NCI-H146 treated with DMSO at 0.1 percent for 48 hours (cell line): ENCODE results near the gene TCERG1L.
A peak's percentile ranks its signal among the peaks of the same experiment; 100 is the strongest.
"Not testable (repeated sequence)": the region's sequence is repeated elsewhere in the genome, so short reads cannot be mapped to it uniquely, and the experiment has no call there.

ENCODE experiments used
- DNase-seq: peaks from one replicate; lab custom pipeline; 2025; ENCODE audit not compliant: unreplicated experiment; lab: John Stamatoyannopoulos, UW

Gene TCERG1L

DNA sequence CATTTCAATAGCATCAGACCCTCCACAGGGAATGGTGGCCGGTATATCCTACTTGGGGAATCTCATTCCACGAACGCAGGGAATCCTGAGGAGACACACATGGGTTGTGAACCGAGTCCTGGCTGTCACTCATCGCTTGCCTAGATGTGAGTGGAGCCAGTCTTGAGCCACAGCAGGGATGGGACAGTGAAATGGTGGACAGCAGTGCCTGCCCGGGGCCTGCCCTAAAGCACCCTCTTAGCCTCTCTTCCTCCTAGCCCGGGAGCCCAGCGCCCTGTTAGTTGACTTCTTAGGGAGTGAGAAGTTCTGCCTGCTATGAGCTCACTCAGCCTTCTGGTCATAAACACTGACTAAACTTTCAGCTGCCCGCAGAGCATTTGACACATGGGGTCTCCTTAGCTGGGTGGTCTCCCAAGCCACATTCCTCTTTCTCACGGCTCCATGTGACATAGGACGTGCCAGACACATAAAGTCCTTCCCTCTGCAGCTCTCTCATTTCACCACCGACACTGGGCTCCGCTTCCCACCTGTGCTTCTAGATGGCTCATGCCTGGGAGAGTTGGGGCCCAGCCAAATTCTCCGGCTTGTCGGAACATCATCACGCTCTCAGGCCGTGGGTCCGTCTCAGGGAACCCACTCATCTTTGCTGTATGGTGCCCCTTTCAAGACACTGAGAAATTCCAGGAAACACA is 60.9 kb downstream of the TCERG1L start:
- no peak for DNase-seq

DNA sequence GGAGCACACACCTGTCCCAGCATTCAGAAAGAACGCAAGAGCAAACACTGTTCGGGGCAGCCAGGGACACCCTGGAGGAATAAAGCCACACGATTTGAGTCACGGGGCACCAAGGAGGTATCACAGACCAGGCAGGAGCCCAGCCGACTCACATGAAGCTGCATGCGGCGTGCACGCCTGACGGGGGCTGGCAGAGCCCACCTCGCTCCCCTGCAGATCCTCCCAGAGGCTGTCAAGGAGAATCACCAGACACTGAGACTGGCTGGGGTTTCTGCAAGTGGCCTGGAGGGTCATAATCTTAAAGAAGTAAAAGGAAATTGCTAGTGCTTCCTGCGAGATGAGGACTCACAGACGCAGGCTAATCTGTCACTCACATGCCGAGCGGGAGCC is 61.6 kb downstream of the TCERG1L start:
- no peak for DNase-seq

DNA sequence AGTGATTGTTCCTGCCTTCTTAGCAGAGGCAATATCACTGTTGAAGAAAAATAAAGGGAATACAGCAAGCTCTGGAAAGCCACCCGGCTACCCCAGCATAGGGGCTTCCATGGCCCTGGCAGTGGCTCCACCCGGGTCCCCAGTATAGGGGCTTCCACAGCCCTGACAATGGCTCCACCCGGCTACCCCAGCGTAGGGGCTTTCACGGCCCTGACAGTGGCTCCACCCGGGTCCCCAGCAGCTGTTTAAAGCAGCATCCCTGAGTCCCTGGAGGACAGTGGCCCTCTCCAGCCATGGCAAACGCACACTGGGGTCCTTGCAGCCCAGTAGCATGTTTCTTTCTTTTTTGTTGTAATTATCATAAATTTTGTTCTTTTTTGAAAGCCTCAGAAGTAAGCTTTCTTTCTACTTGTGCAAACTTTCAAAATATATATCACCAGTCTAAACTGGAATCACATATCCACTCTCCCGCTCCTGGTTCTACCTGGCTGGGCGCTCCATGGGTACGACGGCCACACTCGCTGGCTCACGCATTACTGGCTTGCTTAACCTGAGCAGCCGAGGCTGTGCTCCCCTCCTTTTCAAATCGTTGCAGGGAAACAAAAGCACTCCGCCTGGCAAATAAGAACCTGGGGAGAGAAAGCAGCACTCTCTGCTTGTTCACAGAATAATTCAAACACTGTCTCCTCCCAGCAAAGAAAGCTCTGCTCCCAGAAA is 62.1 kb downstream of the TCERG1L start:
- DNase-seq = peak; percentile 87

DNA sequence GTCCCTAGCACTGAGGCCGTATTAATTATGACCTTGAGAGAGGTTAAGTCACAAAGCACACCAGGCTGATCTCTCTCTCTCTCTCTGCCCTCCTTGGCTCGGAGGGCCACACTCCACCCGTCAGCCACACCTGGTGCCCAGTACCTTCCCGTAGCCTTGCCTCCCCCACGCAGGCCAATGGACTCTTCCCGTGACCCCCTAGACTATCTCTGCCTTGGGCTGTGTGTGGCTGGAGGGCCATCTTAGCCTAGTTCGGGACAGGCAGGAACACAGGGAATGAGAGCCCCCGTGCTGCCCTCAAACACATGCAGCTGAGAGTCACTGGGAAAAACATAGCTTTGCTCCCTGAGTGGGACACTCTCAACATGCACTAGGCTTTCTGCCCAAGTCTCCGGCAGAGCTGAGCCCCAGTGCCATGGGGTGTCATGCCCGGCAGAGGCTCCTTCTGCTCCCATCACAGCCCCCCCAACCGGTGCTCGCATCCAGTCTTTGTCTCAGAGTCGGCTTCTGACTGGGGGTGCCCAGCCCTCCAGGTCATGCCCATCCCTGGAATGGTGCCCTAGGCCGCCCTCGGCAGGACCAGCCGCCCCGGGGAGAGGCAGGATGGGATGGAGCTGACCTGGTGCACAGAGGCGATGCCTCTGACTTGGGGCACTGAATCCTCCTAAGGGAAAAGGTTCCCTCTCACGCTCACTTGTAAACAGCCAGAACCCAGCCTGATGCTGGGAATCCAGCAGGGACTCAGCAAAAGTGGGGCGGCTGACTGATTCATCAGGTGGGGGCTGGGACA is 63.0 kb downstream of the TCERG1L start:
- DNase-seq = no peak

DNA sequence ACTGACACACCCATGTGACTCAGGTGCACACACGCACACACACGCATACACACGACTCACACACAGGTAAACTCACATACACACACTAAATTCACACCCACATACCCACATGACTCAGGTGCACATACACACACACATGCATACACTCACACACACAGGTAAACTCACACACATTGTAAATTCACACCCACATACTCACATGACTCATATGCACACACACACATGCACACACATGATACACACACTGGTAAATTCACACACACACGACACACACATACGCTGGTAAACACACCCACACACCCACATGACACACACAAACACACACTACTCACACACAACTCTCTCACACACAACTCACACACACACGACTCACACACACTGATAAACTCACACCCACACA is 63.6 kb downstream of the TCERG1L start:
- no peak for DNase-seq

DNA sequence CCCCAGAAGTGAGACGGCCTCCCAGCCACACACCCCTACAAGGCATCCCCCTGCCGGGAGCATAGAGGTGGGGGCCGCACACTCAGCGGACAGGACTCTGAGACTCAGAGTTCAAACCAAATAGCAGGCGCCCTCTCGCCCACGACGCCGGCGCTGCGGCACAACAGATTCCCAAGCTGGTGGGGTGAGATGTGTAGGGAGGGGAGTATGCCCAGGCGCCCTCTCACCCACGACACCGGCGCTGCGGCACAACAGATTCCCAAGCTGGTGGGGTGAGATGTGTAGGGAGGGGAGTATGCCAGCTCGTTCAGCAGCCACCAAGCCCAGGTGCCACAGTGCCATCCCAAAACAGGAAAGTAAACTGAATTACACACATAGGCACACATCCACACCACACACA is 64.7 kb downstream of the TCERG1L start:
- DNase-seq = no peak

DNA sequence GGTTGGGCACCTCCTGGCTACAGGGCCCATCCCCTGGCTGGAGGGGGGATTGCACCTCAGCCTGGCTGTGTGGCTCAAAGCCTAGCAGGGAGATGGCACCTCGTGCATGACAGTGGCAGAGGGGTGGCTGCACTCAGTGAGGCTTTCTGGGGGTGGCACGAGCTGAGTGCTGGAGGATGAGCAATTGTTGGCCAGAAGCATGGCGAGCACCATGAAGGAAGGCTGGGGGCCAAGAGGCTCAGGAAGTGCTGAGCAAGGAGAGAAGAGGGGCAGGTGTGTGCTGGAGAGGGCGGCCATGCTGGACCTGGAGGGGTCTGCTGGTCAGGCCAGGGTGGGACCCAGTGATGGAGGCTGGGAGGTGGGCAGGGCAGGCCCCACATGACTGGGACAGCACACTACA is 65.4 kb downstream of the TCERG1L start:
- no peak for DNase-seq

DNA sequence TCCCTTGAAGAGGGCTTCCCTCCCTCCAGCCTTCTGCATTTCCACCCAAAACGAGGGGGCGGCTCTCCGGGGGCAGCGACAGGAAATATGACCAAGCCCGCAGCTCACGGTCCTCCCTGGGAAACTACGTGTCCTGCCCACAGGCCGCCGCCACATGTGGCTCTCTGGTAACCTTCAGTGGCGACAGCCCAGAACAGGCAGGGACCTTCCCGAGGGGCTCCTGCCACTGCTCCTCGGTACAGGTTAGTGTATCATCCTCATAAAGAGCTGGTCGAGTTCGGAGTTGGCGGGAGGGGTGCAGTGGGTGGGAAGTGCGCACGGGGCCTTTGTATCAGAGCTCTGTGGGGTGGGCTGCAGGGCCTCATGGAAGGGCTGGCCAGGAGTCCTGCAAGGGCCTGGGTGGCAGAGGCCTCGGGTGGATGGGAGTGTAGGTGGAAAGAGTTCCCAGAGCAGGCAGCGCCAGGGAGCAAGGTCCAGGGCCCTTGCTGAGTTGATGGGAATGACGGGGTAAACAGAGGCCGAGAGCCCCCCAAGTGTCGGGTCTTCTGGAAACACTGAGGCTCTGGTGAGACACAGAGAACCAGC is 66.0 kb downstream of the TCERG1L start:
- DNase-seq = no peak

DNA sequence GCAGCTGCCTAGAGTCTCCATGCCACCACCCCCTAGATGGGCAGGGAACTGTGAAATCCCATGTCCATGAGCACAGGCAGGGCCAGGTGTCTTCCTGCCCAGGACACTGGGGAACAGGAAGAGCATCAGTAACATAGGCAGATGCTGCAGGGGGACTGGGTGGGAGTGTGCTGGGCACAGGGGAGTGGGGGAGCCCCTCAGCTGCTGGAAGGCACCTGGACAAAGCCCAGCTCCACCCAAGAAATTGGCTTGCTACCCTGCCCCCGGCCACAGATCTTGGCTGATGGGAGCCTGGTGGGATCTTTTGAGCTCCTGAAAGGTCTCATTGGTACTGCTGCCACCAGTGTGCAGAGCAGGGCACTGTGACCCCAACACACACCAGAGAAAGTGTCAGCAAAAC is 66.7 kb downstream of the TCERG1L start:
- DNase-seq = no peak

DNA sequence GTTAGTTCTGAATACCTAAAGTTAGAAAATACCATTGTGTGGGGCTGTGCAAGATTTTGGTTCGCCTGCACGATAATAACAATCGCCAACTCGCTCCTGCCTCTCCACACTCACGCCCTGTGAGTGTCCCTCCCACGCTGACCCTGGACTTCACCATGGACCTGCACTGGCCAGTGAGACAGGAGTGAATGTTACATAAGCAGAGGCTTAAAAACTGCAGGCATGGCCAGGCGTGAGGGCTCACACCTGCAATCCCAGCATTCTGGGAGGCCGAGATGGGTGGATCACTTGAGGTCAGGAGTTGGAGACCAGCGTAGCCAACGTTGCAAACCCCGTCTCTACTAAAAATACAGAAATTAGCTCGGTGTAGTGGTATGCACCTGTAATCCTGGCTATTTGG is 68.4 kb downstream of the TCERG1L start:
- DNase-seq = no peak

DNA sequence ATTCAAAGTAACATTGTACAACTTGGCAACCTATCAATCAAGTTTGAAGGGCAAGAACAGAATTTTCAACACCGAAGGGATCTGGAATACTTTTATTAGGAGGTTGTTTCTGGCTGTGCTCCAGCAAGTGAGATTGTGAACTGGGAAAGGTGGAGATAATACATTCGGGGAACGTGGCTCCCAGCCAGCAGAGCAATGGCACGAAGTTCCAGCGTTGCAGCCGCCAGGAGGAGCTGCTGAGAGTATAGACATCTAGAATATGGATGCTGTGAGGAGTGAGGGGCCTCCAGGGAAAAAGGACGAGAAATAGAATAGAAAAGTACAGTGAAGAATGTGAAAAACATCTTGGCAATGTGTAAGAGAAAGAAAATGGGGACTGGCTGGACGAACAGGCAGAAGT is 69.5 kb downstream of the TCERG1L start:
- peak; percentile 7 for DNase-seq

DNA sequence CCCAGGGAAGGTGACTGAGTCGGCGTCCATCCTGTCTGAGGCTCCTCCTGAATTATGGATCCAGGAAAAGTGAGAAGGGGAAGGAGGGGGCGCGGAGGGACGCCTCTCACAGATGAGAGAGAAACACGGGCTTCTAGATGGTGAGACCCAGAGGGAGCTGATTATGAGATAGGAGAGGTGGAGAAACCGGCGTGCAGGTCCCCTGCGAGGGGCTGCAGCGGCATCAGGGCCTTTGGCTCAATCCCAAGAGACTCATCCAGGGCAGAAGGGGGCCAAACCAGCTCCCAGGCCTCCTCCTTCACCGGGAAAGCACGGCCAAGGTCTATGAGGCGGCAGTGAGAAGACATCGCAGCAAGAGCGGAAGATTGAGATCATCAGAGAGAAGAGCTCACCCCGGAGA is 70.8 kb downstream of the TCERG1L start:
- DNase-seq = no peak

DNA sequence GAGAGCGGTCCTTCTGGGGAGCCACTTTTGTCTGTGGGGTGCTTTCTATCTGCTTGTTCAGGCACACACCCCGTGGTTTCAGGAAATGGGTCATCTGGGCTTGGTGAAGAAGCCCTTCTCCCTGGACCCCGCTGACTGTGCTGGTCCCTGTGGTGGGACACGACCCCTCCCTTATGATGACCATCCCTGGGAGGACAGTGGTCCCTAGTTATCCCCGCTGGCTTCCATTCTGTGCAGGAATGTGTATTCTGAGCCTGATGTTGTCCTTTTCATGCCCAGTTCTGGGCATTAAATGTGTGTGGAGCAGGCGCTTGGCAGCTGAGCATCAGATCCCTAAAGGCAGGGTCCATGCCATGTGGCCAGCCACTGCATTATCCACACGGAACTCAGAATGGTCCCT is 71.6 kb downstream of the TCERG1L start:
- DNase-seq = no peak

DNA sequence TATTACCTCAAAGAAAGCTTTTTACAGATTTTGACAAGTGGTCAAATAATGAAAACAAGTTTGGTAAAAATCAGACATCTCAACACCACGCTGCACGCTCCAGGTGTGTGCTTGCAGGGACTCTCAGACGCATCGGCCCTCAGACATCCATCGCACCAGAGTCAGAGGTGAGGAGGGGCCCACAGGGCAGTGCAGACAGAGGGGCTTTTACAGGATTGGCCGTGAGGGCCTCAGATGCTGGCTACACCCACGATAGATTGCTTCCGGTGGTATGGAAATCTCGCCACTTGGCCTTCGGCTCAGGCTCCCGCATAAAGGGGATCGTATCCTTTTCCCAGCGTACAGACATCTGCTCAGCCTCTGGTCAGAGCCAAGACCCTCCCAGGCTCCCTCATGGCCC is 72.1 kb downstream of the TCERG1L start:
- no peak for DNase-seq

DNA sequence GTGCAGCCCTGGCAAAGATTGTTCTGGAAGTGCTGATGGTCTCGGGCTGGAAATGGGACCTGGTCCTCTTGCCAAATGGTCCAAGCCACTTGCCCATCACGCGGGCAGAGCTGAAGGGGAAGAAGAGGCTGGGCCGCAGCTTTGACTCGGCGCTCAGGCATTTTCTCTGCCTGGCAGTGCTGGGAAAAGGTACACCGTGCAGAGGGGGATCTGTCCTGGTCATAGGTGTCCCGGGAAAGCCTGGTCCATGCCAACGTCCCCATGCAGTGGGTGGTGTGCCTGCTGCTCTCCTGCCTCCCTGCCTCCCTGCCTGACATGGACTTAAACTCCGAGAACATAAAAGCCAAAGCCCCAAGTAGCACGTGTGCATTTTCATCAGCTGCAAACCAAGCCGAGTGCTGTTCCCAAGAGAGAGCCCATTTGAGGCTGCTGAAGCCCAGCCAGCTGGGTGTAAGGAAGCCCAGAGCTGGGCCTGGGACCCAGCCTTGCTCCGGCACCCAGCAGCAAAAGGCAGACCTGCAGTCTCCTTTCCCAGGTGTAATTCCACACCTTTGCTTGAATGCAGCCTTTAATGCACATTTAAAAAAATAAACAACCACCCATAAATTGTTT is 72.7 kb downstream of the TCERG1L start:
- DNase-seq = no peak

DNA sequence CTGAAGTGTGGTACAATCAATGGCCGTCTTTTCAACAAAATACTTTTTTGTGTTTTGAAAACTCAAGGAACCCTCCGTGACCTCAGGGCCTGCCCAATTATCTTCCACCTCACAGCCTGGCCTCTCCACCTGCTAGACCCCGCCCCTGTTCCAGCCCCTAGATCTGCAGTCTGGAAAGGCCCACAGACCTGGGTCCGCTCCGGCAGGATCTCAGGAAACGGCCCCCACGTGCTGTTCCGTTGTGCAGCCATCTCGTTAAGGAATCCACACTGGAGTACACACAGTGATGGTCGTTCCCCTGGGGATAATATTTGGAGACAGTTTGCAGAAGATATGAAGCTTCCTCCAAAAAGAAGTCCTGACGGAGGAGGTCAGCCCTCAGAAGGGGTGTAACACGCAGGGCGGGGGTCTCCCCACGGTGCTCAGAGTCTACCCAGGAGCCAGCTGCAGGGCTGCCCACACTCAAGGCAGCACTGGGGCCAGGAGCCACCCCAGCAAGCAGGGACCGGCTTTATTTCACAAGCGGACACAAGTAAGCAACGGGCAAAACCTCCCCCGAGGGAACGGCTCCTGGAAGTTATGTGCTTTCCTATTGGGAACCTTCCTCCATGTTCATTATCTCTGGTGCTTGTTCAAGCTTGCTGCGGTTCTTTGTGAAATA is 73.4 kb downstream of the TCERG1L start:
- DNase-seq = no peak

DNA sequence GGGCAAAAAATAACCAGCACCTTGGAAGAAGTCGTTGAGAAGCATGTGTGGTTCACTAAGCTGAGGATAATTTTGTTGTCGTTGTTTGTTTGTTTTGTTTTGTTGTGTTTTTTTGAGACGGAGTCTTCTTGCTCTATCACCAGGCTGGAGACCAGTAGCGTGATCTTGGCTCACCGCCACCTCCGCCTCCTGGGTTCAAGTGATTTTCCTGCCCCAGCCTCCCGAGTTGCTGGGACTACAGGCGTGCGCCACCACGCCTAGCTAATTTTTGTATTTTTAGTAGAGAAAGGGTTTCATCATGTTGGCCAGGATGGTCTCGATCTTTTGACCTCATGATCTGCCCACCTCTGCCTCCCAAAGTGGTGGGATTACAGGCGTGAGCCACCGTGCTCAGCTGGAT is 76.9 kb downstream of the TCERG1L start:
- DNase-seq = not testable (repeated sequence)

DNA sequence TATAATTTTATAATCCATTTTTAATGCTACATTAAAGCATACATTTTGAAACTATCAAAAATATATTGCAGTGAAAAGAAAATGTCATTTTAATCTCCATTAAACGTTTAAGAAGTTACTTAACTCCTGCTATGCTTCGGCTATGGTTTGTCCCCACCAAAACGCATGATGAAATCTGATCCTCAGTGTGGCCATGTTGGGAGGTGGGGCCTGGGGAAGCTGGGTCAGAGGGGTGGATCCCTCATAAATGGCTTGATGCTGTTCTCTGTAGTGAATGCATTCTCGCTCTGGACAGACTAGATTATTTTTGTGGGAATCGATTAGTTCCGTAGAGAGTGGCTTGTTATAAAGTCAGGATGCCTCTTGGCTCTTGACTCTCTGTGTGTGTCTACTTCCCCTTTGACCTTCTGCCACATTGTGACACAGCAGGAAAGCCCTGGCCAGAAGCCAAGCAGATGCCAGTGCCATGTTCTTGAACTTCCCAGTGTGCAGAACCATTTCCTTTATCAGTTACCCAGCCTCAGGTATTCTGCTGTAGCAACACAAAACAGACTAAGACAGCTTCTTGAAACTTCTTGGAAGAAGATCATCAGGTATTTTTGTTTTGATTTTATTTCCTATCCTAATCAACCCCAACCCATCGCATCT is 77.8 kb downstream of the TCERG1L start:
- no peak for DNase-seq

DNA sequence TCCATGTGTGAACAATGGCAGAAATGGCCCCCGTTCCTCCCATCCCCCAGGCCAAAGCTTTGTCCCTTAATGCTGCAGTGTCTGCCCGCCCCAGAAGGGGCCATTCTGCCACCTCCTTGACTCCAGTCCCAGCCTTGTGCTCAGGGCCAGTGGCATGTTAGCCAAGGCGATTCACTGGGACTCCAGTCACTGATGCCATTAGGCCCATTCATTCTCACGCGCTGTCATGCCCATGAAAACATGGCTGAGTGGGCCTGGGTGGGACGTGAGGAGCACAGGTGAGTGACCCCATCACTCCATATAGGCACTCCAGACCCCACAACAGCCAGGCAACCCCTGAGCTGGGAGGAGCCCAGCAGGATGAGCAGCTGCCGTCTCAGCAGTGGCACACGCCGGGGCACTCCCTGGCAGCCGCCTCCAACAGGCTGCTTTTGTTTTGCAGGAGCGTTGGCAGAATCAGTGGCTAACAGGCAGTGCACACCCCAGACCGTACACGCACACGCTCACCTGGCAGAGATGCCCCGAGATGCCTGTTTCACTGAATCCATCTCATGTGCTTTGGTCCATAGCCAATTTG is 79.5 kb downstream of the TCERG1L start:
- DNase-seq = no peak
